GM19099 (cell line): ENCODE results near the gene POLR1B.

Source experiments
- POLR2A ChIP-seq: IDR thresholded peaks from 3 replicates; pipeline ENCODE4 v1.6.1; 2011; ENCODE audit warnings: low read depth; ENCODE audit not compliant: insufficient read length; ENCODE audit errors: extremely low read depth

Gene POLR1B

DNA sequence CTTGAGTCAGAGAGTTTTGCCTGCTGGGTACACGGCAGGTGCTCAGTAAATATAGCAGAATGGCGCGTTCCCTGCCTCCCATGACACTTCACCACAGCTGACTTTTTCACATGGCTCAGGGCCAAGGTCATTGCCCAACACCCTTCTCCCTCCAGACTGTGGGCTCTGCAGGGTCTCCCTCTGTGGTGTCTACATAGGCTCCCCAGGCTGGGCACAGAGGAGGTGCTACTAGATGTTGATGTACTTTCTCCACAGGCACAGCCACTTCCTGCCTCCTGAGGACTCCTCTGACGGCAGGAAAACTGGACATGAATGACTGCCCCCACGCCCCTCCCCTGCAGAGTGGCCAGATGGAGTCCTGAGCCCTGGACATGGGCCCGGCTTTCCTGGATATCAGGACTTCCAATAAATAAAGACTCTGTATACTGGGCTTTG is 46.4 kb downstream of the POLR1B start:
- no peak for TF ChIP-seq POLR2A

DNA sequence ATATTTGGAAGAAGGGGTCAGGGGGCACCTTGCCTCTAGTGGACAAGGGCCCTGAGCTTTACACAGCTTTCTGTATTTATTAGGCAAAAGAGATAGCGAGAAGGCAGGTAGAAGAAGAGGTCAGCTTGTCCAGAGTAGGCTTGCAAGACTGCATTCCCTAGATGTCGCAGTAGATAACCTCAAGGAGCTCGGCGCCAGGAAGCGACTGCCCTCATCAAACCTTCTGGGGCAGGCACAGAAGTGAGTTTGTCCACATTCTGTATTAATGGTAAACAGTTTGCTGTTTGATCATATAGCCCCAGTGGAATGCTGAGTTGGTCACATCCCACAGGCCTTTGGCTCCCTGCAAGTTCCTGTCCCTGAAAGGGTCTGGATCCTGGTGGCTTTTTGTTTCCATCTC is 49.1 kb downstream of the POLR1B start:
- no peak for TF ChIP-seq POLR2A

DNA sequence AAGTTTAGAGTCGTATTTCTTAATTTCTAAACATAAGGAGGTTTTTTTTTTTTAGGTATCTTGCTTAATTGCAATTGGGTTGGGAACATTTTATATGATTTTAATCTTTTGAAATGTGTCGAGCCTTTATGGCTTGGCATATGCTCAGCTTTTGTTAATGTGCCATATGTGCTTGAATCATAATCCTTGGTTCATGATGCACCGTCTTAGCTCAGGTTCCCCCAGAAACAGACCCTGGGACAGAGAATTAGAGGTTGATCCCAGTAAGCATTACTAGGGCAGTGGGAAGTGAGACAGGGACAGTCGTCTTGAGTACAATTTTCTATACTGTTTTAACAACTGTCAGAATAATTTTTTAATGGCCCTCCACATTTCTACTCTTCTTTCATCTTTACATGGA is 51.5 kb downstream of the POLR1B start:
- no peak for TF ChIP-seq POLR2A

DNA sequence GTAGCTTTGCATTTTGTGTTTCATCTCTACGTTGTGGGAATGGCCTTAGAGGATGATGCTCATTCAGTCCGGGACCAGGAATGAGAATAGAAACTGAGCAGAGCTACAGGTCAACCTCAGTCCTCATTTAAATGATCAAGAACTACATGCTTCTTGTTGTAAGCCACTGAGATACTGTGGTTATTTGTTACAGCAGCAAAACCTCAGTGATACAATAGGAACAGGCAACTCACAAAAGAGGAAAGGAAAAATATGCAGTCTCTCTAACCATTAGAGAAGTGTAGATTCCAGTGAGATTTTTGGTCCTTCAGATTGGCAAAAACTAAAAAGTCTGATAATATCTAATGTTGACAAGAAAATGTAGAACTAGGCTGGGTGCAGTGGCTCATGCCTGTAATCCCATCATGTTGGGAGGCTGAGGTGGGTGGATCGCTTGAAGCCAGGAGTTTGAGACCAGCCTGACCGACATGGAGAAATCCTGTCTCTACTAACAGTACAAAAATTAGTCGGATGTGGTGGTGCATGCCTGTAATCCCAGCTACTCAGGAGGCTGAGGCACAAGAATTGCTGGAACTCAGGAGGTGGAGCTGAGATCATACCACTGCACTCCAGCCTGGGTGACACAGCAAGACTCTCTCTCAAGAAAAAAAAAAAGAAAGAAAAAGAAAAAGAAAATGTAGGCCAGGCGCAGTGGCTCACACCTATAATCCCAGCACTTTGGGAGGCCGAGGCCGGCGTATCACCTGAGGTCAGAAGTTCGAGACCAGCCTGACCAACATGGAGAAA is 55.5 kb downstream of the POLR1B start:
- TF ChIP-seq POLR2A = no peak

DNA sequence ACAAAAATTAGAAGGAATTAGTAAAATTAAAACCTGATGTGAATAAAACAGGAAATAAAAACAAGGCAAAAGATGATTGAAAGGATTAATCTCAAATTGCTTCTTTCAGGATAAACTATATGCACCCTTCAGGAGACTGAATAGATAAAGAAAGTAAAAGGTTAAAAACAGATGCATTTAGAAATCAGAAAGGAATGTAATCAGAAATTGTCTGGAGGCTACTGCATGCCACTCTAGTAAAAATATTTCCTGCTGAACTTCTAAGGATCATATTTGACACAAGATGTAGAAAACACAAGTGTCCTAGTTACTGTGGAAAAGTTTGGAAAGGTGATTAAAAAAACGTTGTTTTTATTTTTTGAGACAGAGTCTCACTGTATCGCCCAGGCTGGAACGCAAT is 58.4 kb downstream of the POLR1B start:
- TF ChIP-seq POLR2A = no peak

DNA sequence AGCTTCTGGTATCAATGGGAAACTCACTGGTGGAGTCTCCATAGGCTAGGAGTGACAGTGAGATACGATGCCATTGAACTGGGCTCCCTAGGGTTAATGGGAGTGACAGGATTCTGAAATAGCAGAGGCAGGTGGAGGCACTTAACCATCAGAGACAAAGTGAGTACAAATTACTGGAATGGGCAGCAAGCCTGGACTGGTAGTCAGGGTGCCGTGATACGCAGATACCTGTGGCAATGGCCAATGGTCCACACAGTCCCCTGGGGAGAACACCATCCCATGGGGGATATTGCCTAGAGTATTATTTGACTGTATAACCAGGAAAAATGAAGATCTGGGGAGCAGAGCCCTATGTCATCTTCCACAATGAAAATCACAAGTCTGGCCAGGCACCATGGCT is 59.5 kb downstream of the POLR1B start:
- TF ChIP-seq POLR2A = no peak

DNA sequence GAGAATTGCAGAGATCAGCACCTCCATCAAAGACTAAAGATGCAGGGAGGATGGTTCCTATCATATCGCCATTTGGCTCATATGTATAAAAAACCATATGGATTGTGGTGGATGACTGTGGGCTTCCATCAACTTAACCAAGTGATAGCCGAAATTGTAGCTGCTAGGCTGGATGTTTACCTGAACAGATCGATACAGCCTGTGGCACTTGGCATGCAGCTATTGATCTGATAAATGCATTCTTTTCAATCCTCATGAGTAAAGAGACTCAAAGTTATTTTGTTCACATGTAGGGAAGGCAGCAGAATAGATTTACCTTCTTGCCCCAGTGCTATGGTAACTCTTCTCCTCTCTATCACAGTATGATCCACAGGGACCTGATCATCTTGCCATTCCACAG is 60.7 kb downstream of the POLR1B start:
- TF ChIP-seq POLR2A = no peak

DNA sequence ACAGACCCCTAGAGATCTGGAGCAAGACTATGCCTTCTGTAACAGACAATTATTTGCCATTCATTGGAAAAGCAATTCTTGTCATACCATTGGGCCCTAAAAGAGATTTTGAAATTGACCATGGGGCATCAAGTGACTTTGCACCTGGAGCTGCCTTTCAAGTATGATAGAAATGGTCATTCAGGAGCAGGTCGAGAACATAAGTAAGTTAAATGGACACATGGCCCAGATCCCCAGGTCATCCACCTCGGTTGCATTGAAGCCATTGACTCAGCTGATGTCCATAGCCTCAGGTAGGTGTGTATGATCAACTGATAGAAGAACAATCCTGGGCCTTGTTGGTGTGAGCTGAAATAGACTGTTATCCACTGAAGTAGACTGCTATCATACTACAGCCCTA is 61.5 kb downstream of the POLR1B start:
- TF ChIP-seq POLR2A = no peak

DNA sequence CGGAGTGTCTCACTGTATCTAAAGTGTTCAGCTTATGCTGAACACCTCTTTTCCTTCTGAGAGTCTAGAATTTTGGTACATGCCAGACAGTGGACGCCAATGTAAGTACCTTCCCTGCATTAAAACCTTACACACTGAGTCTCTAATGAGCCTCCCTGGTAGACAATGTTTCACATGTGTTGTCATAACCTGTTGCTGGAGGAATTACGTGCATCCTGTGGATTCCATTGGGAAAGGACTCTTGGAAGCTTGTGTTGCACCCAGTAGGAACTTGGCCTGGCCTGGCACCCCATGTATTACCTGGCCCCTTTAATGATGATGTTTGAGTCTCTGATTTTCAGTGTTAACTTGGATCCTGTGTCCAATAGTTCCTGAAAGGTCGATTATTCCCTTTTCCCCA is 62.7 kb downstream of the POLR1B start:
- TF ChIP-seq POLR2A = no peak

DNA sequence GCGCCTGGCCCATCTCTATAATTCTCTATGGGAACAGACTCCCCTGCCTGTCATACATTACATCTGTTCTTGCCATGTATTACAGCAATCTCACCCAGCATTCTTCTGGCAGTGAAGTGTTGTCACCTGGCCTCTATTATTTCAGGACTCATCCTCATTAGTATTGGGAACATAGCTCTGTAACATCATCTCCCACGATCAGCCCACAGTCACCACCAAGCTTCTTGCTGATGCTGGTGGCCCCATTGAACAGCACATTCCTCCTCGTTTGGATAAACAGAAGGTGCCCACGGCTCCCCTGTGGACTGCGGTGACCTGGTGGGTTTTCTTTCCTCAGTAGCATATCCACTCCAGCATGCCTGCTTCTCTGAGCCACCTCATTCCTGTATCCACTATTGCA is 63.7 kb downstream of the POLR1B start:
- TF ChIP-seq POLR2A = no peak

DNA sequence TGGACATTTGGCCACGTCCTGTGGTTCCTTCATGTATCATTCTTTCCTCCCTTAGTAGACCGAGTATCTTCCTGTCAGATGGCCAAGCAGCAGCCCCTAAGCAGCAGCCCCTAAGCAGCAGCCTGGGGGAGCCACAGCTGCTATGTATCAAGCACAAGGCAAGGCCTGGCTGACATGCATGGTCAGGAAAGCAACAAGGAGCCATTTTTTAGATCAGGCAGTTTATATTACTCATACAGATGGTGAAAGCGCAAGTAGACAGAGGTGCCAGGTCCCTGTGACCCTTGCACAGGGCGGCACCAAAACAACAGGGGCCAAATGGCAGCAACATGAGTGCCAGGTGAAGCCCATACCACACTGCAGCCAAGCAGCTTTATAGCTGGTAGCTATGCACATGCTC is 64.3 kb downstream of the POLR1B start:
- TF ChIP-seq POLR2A = no peak

DNA sequence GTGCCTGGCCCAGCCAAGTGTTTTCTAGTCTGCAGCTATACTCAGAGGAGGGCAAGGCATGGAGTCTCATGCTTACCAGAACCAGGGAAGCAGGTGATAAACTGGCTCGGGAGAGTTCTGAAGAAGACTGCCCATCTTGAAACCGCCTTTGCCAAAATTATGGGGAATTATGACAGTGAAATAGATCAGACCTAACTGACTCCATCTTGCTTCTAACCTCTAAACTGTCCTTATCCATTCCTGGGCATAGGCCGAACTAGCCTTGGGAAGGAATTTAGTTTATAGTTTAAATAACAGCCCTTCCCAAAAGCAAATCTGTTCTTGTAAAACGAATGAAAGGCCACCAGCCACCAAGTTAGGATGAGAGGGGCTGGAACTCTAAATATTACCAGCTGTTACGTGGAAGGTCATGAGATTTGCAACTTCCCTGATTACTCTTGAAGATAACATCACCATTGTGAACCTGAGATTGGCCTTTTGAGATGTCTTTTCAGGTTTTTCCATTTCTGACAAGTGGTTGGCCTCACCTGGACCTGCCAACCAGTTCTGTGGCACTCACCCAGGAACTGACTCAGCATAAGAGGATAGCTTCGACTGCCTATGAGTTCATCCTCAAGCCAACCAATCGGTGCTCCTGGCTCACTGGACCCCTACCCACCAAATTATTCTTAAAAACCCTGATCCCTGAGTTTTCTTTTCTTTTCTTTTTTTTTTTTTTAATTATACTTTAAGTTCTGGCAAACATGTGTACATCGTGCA is 65.6 kb downstream of the POLR1B start:
- no peak for TF ChIP-seq POLR2A

DNA sequence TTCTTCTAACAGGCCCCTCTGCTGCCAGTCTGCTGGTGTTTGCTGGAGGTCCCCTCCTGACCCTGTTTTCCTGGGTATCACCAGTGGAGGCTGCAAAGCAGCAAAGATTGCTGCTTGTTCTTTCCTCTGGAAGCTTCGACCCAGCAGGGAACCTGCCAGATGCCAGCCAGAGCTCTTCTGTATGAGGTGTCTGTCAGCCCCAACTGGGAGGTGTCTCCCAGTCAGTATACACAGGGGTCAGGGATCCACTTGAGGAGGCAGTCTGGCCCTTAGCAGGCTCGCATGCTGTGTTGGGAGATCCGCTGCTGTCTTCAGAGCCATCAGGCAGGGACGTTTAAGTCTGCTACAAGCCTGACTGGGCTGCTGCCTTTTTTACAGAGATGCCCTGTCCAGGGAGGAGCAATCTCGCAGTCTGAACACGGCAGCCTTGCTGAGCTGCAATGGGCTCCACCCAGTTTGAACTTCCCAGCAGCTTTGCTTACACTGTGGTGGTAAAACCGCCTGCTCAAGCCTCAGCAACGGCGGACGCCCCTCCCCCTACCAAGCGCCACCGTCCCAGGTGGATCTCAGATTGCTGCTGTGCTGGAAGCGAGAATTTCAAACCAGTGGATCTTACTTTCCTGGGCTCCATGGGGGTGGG is 72.1 kb downstream of the POLR1B start:
- no peak for TF ChIP-seq POLR2A

DNA sequence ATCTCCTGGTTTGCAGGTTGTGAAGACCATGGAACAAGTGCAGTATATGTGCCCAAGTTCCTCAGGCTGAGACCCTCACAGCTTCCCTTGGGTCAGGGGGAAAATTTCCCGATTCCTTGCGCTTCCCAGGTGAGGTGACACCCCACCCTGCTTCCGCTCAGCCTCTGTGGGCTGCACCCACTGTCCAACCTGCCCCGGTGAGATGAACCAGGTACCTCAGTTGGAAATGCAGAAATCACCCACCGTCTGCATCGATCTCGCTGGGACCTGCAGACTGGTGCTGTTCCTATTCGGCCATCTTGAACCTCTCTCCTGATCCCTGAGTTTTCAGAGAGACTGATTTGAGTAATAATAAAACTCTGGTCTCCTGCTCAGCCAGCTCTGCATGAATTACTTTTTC is 72.8 kb downstream of the POLR1B start:
- TF ChIP-seq POLR2A = no peak

DNA sequence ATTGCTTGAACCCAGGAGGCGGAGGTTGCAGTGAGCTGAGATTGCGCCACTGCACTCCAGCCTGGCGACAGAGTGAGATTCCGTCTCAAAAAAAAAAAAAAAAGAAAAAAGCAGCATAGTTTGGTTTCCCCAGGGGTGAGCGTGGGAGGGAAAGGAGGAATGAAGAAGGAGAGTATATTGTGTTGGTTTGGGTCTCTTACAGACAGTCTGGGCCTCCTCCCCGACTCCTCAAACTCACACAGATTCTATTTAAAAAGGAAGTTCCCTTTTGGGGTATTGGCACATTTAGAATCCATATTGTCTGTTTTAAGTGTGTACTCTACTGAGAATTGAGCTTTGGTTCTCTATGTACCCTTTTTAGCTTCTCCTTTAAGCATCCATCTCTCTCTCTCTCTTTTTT is 76.1 kb downstream of the POLR1B start:
- TF ChIP-seq POLR2A = no peak
